ENCODE data around the gene HP.
"Not testable (repeated sequence)": the region's sequence is repeated elsewhere in the genome, so short reads cannot be mapped to it uniquely, and the experiment has no call there.

The HP gene

DNA sequence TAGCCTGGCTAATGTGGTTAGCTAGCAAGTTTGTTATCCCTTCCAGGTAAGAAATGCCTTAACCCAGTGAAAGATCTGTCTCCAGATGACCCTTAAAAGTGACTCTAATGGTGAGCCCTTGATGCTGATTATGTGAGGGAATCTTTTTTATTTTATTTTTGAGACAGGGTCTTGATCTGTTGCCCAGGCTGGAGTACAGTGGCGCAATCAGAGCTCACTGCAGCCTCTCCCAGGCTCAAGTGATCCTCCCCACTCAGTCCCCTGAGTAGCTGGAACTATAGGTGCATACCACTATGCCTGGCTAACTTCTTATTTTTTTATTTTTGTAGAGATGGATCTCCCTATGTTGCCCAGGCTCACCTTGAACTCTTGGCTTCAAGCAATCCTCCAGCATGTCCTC, 10.8 kb upstream of the HP start:
- no peak for DNase-seq (ENCODE audit: low spot score)

DNA sequence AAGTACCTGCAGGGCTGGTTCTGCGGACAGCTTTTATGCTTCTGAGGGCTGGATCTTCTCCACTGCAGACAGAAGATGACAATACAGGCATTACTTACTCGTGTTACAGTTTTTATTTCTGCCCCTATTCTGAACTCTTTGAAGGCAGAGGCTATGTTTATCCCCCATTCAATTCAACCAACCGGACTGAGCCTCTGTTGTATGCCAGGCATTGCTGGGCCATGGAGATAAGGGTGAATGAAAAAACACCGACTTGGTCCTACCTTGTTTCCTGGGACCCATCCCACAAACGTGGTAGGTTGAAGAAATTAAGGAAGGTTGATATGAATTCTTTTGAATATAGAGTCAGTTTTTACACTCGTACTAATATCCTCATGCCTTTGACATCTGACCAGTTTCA, 10.0 kb upstream of the HP start:
- no peak for DNase-seq (ENCODE audit: low spot score)

DNA sequence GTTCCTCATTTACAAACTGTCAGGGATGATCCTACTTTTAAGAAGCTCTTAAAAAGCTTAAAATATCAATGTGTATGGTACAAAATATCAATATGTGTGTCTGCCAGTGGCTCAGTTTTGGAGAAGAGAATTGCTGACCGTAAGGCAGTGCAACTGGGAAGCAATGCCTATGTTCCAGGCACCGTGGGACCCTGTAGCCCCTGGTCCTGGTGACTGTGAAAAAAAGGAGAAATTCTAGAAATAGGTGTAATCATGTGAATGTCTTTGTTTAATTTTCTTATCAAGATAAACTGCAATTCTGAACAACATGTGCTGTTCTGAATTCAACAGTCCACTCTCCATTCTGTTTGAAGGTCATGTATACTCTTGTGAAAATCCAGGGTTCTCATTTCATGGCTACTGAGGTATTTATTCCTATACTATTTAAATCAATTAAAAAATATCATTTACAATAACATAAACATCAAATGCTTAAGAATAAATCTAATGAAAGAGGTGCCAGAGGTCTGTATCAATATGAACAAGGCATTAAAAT, 9.4 kb upstream of the HP start:
- no peak for DNase-seq (ENCODE audit: low spot score)

DNA sequence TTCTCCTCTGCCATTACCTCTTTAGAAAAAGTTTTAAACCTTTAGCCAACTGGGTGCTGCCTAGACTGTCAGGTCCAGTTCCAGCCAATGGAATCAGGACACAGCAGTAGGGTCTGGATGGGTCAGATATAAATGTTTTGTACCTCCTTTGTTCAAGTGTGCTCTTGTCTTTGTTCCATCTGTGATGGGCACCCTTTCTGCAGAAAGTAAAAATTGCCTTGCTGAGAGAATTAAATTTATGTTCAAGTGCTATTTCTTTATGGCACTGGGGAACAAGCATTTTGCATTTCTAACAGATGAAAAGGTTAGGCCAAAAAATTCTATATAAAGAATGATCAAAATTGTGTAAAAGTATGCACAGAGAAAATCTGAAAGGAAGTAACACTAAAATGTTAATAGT, 5.2 kb upstream of the HP start:
- DNase-seq (ENCODE audit: low spot score), result no peak

DNA sequence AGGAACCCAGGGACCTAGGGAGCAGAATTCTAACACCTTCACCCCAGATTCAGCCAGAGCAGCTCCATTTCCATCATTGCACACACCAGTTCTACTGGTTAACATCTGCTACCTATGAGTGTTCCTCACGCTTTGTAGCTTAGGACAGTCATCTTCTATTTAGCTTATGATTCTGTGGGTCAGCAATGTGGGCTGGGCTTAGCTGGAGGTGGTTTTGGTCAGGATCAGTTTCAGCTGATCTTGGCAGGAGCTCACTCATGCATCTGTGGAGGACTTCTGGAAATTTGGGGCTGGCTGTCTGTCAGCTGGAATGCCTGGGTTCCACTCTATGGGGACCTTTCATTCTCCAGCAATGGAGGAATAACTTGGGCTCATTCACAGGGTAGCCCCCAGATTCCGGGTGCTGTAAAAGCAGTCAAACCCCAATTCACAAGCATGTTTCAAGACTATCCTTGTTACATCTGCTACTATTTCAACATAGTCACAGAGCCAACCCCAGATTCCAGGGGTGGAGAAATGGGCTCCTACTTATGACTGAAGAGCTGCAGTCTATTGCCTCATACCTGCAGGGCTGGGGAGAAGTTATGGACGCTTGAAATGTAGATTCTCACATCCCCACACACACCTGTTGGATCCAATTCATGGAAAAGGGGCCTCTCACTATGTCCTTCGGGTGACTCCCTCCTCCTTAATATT, 3.4 kb upstream of the HP start:
- peak; percentile 51 for DNase-seq (ENCODE audit: low spot score)

DNA sequence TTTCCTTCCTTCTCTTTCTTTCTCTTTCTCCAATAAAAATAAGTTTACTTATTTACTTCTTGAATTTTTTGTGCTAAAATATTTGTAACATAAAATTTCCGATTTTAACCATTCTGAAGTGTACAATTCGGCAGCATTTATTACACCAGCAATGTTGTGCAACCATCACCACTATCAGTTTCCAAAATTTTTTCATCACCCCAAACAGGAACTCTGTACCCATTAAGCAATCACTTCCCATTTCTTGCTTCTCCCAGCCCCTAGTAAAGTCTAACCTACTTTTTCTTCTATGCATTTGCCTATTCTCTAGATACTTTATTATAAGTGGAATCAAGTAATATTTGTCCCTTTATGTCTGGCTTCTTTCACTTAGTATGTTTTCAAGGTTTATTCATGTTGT, 2.5 kb upstream of the HP start:
- DNase-seq (ENCODE audit: low spot score), result no peak

DNA sequence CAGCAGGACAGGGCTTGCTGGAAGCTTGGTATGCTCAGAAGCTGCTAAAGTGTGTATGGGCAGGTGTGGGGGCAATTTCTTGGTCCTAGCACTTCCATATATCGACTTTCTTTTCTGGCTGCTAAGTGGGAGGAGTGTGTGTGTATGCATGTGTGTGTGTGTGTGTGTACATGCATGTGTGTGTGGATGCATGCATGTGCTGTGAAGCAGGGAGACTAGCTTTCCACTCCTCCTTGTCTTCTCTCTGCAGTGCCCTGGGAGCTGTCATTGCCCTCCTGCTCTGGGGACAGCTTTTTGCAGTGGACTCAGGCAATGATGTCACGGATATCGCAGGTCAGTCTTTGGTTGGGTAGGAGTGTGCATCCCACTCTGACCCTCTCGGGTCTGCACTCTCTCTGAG, 1.6 kb downstream of the HP start:
- no peak for DNase-seq (ENCODE audit: low spot score)

DNA sequence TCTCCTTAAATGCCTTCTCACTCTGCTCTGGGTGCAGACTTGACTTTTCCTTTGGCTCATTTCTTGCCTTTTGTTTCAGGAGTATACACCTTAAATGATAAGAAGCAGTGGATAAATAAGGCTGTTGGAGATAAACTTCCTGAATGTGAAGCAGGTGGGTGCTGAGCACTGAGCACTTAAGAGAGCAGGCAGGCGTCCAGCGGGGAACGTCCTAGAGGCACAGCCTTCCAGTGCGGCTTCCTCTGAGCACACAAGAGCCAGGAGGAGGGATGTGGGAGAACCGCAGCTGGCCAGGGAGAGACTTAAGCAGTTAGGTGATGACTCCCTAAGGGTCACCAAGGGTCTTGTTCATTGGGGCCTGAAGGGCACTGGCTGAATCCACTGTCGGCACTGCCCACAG, 3.0 kb downstream of the HP start:
- DNase-seq (ENCODE audit: low spot score), result not testable (repeated sequence)

DNA sequence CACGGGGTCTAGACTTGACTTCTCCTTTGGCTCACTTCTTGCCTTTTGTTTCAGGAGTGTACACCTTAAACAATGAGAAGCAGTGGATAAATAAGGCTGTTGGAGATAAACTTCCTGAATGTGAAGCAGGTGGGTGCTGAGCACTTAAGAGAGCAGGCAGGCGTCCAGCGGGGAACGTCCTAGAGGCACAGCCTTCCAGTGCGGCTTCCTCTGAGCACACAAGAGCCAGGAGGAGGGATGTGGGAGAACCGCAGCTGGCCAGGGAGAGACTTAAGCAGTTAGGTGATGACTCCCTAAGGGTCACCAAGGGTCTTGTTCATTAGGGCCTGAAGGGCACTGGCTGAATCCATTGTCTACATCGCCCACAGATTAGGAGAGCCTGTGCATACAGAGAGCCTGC, 4.8 kb downstream of the HP start:
- not testable (repeated sequence) for DNase-seq (ENCODE audit: low spot score)

DNA sequence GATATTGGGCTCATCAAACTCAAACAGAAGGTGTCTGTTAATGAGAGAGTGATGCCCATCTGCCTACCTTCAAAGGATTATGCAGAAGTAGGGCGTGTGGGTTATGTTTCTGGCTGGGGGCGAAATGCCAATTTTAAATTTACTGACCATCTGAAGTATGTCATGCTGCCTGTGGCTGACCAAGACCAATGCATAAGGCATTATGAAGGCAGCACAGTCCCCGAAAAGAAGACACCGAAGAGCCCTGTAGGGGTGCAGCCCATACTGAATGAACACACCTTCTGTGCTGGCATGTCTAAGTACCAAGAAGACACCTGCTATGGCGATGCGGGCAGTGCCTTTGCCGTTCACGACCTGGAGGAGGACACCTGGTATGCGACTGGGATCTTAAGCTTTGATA, 6.1 kb downstream of the HP start:
- DNase-seq (ENCODE audit: low spot score), result no peak

DNA sequence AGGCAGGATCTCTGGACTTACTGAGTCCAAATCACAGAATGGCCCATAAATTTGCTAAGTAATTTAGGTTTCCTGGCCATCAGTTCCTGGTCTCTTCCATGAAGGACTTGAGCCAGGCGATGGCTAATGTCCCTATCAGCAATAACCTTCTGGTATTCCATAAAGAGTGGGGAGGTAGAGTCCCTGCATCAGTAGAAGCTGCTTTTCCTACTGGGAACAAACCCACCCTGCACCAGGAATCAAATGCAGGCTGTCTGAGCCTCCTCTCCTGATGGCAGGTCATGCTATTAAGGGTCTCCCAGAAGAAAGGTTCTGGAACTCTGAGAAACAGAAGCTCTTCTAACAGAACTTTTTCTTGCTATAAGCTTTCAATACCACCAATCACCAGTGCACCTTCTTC, 7.3 kb downstream of the HP start:
- no peak for DNase-seq (ENCODE audit: low spot score)

DNA sequence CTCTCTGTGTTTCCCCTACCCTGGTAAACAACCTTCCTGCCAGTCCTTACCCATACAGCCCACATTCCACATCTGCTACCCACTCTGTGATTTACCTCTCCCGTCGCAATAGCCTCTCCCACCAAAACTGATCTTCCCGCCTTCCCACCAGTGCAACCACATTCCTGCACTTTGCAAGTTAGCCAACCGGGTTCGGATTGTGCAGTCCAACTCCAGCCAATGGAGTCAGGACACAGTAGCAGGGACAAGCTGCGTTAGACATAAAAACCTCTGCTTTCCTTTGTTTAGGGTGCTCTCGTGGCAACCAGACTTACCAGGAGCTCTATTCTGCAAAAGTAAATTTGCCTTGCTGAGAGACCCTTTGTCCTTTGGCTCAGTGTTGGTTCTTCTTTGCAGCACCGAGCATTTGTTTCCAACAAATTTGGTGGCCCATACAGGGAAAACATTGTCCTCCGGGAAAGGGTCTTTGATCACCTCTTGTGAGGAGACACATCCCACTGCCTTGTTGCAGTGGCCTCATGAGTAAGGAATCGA, 10.1 kb downstream of the HP start:
- no peak for DNase-seq (ENCODE audit: low spot score)

DNA sequence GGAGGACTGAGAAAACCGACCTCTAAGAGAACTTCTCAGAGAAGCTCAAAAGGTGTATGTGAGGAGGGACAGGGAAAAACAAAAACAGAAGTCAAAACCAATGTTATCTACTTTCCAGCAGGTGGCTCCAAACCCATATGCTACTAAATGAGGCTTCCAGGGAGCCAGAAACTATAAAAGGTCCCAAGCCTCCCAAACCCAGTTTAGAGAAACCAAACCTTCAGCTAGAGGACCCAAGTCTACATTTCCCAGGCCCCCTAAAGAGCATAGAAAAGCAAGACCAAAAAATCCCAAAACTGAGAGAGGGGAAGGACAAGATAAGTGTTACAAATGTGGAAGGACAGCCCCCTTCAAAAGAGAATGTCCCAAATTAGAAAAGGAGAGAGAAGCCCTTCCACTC, 12.4 kb downstream of the HP start:
- peak; percentile 53 for DNase-seq (ENCODE audit: low spot score)

DNA sequence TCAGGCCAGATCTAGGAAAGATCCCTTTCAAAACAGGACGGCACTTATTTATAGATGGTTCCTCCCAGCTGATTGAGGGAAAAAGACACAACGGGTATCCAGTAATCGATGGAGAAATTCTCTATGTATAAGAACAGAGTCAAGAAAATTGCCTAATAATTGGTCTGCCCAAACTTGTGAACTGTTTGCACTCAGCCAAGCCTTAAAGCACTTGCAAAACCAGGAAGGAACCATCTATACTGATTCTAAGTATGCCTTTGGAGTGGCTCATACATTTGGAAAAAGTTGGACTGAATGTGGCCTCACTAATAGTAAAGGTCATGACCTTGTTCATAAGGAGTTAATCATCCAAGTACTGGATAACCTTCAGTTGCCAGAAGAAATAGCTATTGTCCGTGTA, 14.6 kb downstream of the HP start:
- no peak for DNase-seq (ENCODE audit: low spot score)

DNA sequence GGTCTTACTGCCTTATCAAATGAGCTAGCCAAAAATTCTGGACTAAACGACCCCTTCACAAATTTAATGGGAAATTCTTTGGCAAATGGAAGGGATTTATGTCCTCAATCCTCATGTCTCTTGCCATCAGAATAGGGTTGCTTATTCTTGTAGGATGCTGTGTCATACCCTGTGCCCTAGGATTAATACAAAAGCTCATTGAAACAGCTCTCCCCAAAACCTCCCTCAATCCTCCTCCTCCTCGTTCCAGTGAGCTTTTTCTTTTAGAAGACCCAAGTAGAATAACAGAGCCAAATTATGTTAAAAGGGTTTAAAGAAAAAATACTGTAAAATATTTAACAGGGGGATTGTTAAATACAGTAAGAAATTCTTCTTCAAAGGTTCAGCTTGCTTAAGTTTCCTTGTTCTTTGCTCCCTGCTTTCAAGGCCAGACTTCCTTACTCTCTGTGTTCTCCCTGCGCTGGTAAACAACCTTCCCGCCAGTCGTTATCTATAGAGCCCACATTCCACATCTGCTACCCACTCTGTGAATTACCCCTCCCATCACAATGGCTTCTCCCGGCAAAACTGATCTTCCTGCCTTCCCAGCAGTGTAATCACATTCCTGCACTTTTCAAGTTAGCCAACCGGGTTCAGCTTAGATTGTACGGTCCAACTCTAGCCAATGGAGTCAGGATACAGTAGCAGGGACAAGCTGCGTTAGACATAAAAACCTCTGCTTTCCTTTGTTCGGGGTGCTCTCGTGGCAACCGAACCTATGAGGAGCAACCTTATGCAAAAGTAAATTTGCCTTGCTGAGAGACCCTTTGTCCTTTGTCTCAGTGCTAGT, 18.4 kb downstream of the HP start:
- no peak for DNase-seq (ENCODE audit: low spot score)

DNA sequence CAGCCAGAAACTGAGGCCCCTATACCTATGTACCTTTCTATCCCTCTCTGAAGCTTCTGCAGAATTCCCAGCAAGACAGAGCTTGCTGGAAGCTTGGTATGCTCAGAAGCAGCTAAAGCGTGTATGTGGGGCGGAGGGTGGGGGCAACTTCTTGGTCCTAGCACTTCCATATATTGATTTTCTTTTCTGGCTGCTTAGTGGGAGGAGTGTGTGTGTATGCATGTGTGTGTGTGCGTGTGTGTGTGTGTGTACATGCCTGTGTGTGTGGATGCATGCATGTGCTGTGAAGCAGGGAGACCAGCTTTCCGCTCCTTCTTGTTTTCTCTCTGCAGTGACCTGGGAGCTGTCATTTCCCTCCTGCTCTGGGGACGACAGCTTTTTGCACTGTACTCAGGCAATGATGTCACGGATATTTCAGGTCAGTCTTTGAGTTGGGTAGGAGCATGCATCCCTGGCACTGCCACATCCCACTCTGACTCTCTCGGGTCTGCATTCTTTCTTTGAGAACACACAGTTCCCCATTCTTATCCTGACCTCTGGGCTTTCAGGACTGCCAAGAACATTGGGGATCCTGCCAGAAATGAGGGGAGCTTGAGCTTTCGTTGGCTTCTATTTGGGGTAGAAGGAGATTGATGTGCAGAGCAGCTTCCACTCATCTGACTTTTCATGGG, 19.4 kb downstream of the HP start:
- DNase-seq (ENCODE audit: low spot score), result no peak

DNA sequence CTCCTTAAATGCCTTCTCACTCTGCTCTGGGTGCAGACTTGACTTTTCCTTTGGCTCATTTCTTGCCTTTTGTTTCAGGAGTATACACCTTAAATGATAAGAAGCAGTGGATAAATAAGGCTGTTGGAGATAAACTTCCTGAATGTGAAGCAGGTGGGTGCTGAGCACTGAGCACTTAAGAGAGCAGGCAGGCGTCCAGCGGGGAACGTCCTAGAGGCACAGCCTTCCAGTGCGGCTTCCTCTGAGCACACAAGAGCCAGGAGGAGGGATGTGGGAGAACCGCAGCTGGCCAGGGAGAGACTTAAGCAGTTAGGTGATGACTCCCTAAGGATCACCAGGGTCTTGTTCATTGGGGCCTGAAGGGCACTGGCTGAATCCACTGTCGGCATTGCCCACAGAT, 20.8 kb downstream of the HP start:
- not testable (repeated sequence) for DNase-seq (ENCODE audit: low spot score)

DNA sequence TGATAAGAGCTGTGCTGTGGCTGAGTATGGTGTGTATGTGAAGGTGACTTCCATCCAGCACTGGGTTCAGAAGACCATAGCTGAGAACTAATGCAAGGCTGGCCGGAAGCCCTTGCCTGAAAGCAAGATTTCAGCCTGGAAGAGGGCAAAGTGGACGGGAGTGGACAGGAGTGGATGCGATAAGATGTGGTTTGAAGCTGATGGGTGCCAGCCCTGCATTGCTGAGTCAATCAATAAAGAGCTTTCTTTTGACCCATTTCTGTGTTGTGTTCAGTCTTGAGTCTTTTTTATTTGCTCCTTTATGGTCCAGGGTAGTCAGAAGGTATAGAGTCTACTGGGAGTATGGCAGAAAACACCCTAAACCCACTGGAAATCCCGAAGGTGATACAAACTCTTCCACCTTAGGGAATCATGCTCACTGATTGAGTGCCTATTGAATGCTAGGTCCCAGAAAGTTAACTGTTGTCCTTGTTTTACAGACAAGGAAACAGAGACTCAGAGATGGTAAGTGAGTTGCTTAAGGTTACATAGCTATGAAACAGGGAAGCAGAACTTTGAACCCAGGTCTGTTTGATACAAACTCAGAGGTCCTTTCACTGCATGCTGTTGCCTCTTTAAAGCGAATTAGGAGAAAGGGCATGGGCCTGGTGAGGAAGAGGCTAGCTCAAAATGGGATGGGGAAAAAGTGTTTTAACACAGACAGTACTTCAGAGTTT, 22.8 kb downstream of the HP start:
- DNase-seq (ENCODE audit: low spot score), result not testable (repeated sequence)

DNA sequence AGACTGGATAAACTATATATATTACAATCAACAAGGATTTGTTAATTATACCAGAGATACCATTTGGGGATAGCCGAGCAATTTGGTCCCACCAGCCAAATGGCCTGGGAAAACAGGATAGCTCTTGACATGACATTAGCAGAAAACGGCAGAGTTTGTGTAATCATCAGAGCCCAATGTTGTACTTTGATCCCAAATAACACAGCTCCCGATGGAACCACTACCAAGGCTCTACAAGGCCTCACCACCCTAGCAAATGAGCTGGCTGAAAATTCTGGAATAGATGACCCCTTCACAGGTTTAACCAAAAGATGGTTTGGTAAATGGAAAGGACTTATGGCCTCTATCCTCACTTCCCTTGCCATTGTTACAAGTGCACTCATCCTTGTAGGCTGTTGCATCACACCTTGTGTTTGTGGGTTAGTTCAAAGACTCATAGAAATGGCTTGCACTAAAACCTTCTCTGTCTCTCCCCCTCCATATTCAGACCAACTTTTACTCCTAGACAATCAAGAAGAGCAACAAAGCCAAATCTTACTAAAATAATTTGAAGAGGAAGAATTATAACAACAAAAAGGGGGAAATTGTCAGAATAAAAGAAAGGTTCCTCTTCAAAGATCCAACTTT, 29.6 kb downstream of the HP start:
- DNase-seq (ENCODE audit: low spot score), result no peak

DNA sequence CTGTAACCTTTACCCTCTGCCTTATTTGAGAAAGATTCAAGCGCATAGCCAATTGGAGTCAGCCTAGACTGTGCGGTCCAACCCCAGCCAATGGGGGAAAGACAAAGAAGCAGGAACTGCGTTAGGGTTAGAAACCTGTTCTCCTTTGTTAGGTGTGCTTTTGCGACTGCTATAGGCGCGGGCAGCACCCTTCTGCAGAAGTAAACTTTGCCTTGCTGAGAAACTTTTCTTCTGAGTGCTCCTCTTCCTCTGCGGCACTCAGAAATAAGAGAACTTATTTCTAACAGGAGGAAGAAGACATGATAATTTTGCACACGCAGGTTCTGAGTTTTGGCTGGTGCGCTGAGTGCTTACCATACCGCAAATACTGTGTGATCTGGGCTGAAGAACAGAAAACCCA, 30.1 kb downstream of the HP start:
- DNase-seq (ENCODE audit: low spot score), result no peak

DNA sequence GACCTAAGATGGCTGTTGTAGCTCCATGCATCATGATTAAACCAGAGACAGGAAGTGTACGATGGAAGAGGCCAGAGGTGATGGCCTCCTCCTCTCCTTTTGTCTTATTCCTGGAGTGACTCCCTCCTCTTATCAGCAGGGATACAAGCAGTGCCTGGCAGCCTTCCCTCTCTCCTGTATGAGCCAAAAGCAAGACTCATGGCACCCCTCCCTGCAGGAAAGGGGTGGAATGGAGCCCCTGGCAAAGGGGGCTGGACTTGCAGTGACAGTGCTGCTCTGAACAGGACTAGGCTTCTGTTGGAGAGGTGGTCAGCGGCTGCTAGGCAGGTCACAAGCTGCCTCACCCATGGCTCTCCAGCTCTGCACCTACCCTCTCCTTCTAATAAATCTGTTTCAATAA, 30.7 kb downstream of the HP start:
- no peak for DNase-seq (ENCODE audit: low spot score)

DNA sequence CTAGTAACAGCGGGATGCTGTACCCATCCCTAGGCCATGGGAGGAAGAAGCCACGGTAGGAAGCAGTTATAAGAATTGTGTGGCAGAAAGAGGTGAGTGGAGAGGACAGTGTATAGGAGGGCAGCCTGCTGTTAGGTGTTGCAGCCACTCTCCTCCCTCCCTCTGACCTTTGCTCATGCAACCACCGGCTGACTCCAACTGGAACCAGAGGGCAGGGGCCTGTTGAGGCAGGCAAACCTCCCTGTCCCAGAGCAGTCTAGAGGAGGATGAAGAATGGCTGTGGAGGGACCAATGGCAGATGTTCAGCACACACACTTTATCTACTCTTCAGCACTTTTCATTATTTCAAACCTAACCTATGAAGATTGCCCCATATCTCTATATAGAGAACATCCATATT, 36.9 kb downstream of the HP start:
- no peak for DNase-seq (ENCODE audit: low spot score)
